CD14-positive monocyte (primary cell): Measurements from ENCODE around the gene SIK2. TPM values are rescaled to one million over a fixed set of nuclear protein-coding genes. Genes with fewer than 3 reads are reported as not detected.

Experiments used
- DNase-seq, 3 donors: peaks; one replicate each; pipeline ENCODE4 v3.0.0-alpha.2; 2011 to 2022
- H2AFZ ChIP-seq: 2 replicates; pipeline ENCODE4 v1.6.0; 2012; ENCODE audit warnings: mild to moderate bottlenecking, low read depth, low read length, inconsistent platforms; ENCODE audit not compliant: insufficient read depth, poor library complexity, severe bottlenecking
- H3K27ac ChIP-seq, 2 donors: 1 replicate in 1 of 2; 2 replicates in 1 of 2; pipeline ENCODE4 v1.5.1; 2012 to 2013; ENCODE audit warnings: low read length in 2 of 2, control low read depth in 1 of 2, inconsistent platforms in 1 of 2, low read depth in 1 of 2, mild to moderate bottlenecking in 1 of 2
- H3K27me3 ChIP-seq, 2 donors: one replicate each; pipeline versions ENCODE4 v1.6.0 to v1.6.1; 2011 to 2013; ENCODE audit warnings: low read length in 2 of 2; ENCODE audit not compliant: control insufficient read depth in 2 of 2, insufficient read depth in 2 of 2
- H3K36me3 ChIP-seq, 2 donors: replicated peaks in 1 of 2; 1 replicate in 1 of 2; 2 replicates in 1 of 2; pipeline versions ENCODE4 v1.5.1 to v1.6.1; 2012 to 2013; ENCODE audit warnings: low read length in 2 of 2, control low read depth in 1 of 2, inconsistent platforms in 1 of 2, mild to moderate bottlenecking in 1 of 2; ENCODE audit not compliant: insufficient read depth in 2 of 2, control insufficient read depth in 1 of 2
- H3K4me1 ChIP-seq, 2 donors: 1 replicate in 1 of 2; 2 replicates in 1 of 2; pipeline versions ENCODE4 v1.5.1 to v1.6.1; 2012 to 2013; ENCODE audit warnings: low read length in 2 of 2, control low read depth in 1 of 2, inconsistent platforms in 1 of 2, mild to moderate bottlenecking in 1 of 2, moderate library complexity in 1 of 2; ENCODE audit not compliant: insufficient read depth in 2 of 2, control insufficient read depth in 1 of 2
- H3K4me2 ChIP-seq: replicated peaks from 2 replicates; pipeline ENCODE3; 2012; ENCODE audit warnings: low read length, moderate library complexity, mild to moderate bottlenecking; ENCODE audit not compliant: poor library complexity, severe bottlenecking; ENCODE audit errors: extremely low read depth
- H3K4me3 ChIP-seq, 3 experiments: fragments of 200-600 bp in 1 of 3; sonication (generic) in 1 of 3; replicated peaks in 1 of 3; 1 replicate in 2 of 3; 2 replicates in 1 of 3; pipeline ENCODE4 v1.5.1; 2011 to 2013; ENCODE audit warnings: low read length in 3 of 3, mild to moderate bottlenecking in 3 of 3, control low read depth in 2 of 3, low read depth in 2 of 3, inconsistent platforms in 1 of 3, moderate library complexity in 1 of 3
- H3K79me2 ChIP-seq: 2 replicates; pipeline ENCODE4 v1.6.0; 2012; ENCODE audit warnings: mild to moderate bottlenecking, control low read depth, inconsistent platforms, low read length, moderate library complexity; ENCODE audit not compliant: insufficient read depth
- H3K9ac ChIP-seq: 2 replicates; pipeline ENCODE4 v1.6.0; 2017; ENCODE audit warnings: low read length, mild to moderate bottlenecking; ENCODE audit not compliant: insufficient read depth, poor library complexity, severe bottlenecking
- H3K9me3 ChIP-seq, 2 donors: replicated peaks in 1 of 2; 1 replicate in 1 of 2; 2 replicates in 1 of 2; pipeline versions ENCODE4 v1.5.1 to v1.6.1; 2012 to 2013; ENCODE audit warnings: low read length in 2 of 2, control low read depth in 1 of 2; ENCODE audit not compliant: control insufficient read depth in 1 of 2, insufficient read depth in 1 of 2
- H4K20me1 ChIP-seq: 2 replicates; pipeline ENCODE4 v1.6.0; 2012; ENCODE audit warnings: mild to moderate bottlenecking, low read length, control low read depth, moderate library complexity; ENCODE audit not compliant: insufficient read depth
- H3K27ac Mint-ChIP-seq, 7 donors: one replicate each; pipeline ENCODE4 v1.8.0; 2020; ENCODE audit warnings: mild to moderate bottlenecking in 7 of 7, mixed read lengths in 7 of 7, moderate library complexity in 6 of 7, inconsistent platforms in 2 of 7
- H3K27me3 Mint-ChIP-seq, 3 donors: one replicate each; pipeline ENCODE4 v1.8.0; 2021 to 2022; ENCODE audit warnings: low read depth in 3 of 3, mild to moderate bottlenecking in 3 of 3, mixed read lengths in 3 of 3, moderate library complexity in 3 of 3, inconsistent platforms in 1 of 3
- H3K36me3 Mint-ChIP-seq, 2 donors: one replicate each; pipeline ENCODE4 v1.8.0; 2020; ENCODE audit warnings: mixed read lengths in 2 of 2, inconsistent platforms in 1 of 2, mild to moderate bottlenecking in 1 of 2
- H3K4me1 Mint-ChIP-seq: one replicate; pipeline ENCODE4 v1.8.0; 2020; ENCODE audit warnings: mild to moderate bottlenecking, mixed read lengths
- H3K4me3 Mint-ChIP-seq, 2 donors: one replicate each; pipeline ENCODE4 v1.8.0; 2020; ENCODE audit warnings: mild to moderate bottlenecking in 2 of 2, mixed read lengths in 2 of 2, moderate library complexity in 1 of 2
- H3K9me3 Mint-ChIP-seq, 7 donors: one replicate each; pipeline ENCODE4 v1.8.0; 2020 to 2022; ENCODE audit warnings: mixed read lengths in 7 of 7, mild to moderate bottlenecking in 6 of 7, moderate library complexity in 6 of 7, inconsistent platforms in 2 of 7
- WGBS: methylation state at CpG from one replicate; pipeline ENCODE4 v1.1.5; 2013; ENCODE audit warnings: missing lambda C conversion rate; ENCODE audit not compliant: insufficient coverage; 5-methylcytosine and 5-hydroxymethylcytosine counted together
- intact Hi-C, 2 donors: fragments of 100-400 bp; cut with micrococcal nuclease; formaldehyde crosslinking; loops; one replicate each; pipeline versions ENCODE4 v1.15.0 to v1.15.1; 2023
- polyA plus RNA-seq, 3 donors: library from polyadenylated mRNA; depleted of rRNA in 1 of 3; unstranded in 2 of 3; stranded (reverse) in 1 of 3; fragments of 300-500 nt in 2 of 3; fragments of >200 nt in 1 of 3; fragmentation: Illumina TruSeq in 2 of 3; gene quantifications; 1 replicate in 2 of 3; 2 replicates in 1 of 3; pipeline ENCODE4 v1.2.3, GENCODE V29; 2012 to 2021
- TF ChIP-seq, protein P1 (sequence below): fragments of 200-600 bp; IDR thresholded peaks from one replicate; pipeline ENCODE4 v1.8.0; 2022; ENCODE audit warnings: antibody characterized with exemption, mild to moderate bottlenecking

SIK2 gene
- polyA plus RNA-seq, 3 donors, result 0.16 to 8.8 (median 0.23) TPM

DNA sequence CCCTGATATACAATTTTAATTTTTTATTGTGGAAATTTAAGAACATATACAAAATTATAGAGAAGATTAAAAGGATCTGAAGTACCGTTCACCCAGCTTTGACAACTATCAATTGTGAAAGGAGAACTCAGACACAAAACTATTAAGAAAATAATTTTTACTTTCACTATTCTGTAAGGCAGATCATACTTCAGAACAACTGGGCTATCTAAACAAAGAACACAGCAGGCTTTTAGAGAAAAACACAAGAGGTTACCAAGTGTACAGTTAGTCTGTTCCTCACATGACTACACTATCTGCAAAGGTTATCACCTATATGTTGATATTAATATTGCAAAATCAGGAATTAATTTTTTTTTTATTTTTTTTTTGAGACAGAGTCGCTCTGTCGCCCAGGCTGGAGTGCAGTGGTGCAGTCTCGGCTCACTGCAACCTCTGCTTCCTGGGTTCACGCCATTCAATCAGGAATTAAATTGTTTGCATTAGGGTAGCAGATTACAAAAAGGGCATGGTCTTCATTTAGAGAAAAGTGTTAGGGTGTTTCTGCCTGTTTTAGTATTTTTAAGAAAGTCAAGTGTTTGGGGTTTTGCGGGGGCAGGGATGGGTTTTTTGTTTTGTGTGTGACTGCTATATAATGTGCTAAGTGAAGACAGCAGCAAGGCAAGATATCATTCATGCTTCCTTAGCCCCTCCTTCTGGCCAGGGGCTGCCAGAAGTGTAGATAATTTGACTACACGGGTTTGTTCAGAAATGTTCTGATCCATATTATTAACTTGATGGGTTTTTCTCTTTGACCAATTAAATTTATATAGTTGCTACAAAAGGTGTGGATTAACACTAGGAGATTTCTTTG is 27.6 kb upstream of the SIK2 start:
- H2AFZ ChIP-seq, result peak overlapping the region; percentile 43
- no peak overlapping the region for H3K27ac ChIP-seq
- peak overlapping the region; percentile 26 for H3K4me2 ChIP-seq

DNA sequence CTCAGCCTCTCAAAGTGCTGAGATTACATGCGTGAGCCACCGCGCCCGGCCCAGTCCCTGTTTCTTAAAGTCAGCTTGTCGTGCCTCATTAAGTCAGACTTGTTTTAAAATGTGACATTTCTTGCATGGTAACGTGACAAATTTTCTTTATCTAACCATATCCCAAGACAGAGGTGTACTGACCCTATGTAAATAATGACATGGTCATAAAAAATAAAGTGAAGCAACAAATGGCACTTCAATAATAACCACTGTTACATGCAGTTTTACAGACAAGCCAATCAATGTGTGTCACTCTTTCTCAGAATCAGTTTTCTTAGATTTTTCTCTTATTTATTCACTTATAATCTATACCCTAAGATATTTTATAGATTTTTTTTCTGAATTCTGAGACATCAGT is 26.5 kb upstream of the SIK2 start:
- no peaks in the 10 kb centered on the region for H3K4me1 ChIP-seq
- Mint-ChIP-seq H3K27me3 (peaks cover 0 to 2% (median 0%) of the 10 kb centered on the region in 3 donors), H3K36me3 (no peaks in the 10 kb centered on the region), H3K9me3 (peaks cover 0 to 2% (median 0%) of the 10 kb centered on the region in 7 donors), H3K4me3 (no peak overlapping the region), H3K27ac (no peak overlapping the region), H3K4me1 (peaks cover 10% of the 10 kb centered on the region)
- no peaks in the 10 kb centered on the region for H3K79me2 ChIP-seq
- TF ChIP-seq, protein P1, sequence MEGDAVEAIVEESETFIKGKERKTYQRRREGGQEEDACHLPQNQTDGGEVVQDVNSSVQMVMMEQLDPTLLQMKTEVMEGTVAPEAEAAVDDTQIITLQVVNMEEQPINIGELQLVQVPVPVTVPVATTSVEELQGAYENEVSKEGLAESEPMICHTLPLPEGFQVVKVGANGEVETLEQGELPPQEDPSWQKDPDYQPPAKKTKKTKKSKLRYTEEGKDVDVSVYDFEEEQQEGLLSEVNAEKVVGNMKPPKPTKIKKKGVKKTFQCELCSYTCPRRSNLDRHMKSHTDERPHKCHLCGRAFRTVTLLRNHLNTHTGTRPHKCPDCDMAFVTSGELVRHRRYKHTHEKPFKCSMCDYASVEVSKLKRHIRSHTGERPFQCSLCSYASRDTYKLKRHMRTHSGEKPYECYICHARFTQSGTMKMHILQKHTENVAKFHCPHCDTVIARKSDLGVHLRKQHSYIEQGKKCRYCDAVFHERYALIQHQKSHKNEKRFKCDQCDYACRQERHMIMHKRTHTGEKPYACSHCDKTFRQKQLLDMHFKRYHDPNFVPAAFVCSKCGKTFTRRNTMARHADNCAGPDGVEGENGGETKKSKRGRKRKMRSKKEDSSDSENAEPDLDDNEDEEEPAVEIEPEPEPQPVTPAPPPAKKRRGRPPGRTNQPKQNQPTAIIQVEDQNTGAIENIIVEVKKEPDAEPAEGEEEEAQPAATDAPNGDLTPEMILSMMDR, result no peak
- H3K9me3 ChIP-seq, result no peaks in the 10 kb centered on the region
- no peaks in the 10 kb centered on the region for H3K36me3 ChIP-seq
- no peaks in the 10 kb centered on the region for H3K27me3 ChIP-seq
- H3K4me3 ChIP-seq, result no peak overlapping the region
- no peak for DNase-seq
- no peaks in the 10 kb centered on the region for H4K20me1 ChIP-seq
- H2AFZ ChIP-seq, result no peak overlapping the region
- intact Hi-C loops, result no loop called here
- no peak overlapping the region for H3K27ac ChIP-seq
- 100% methylated on average over 3 of the region's 6 CpGs for WGBS
- no peak overlapping the region for H3K4me2 ChIP-seq
- H3K9ac ChIP-seq, result no peak overlapping the region

More for the DNA sequence above, 27.6 kb upstream of the SIK2 start:
- Histone ChIP-seq H3K27me3 (no peaks in the 10 kb centered on the region), H3K79me2 (no peaks in the 10 kb centered on the region), H3K4me1 (no peaks in the 10 kb centered on the region), H3K36me3 (no peaks in the 10 kb centered on the region), H4K20me1 (no peaks in the 10 kb centered on the region), H3K9ac (peak overlapping the region; percentile 4), H3K4me3 (peak overlapping the region in 1 of 3 experiments; percentile 8), H3K9me3 (no peaks in the 10 kb centered on the region)
- Mint-ChIP-seq H3K27ac (peak overlapping the region in 2 of 7 donors; percentile 10 to 43), H3K36me3 (no peaks in the 10 kb centered on the region), H3K27me3 (peaks cover 0 to 2% (median 0%) of the 10 kb centered on the region in 3 donors), H3K9me3 (peaks cover 0 to 2% (median 0%) of the 10 kb centered on the region in 7 donors), H3K4me1 (peaks cover 10% of the 10 kb centered on the region), H3K4me3 (peak overlapping the region; percentile 65 to 80)
- DNase-seq, result no peak
- WGBS, result 80% methylated on average over 5 of the region's 7 CpGs
- TF ChIP-seq, protein P1, result no peak
- intact Hi-C loops, result no loop called here
